A549 (cell line): ENCODE measurements around the gene PRMT7.

ENCODE experiments used
- BHLHE40 ChIP-seq: IDR thresholded peaks from 2 replicates; pipeline ENCODE4 v1.6.1; 2012; ENCODE audit warnings: low read depth, low read length, inconsistent platforms
- CTCF ChIP-seq: fragments of >200 bp; sonication (Bioruptor Twin); formaldehyde crosslinking; IDR thresholded peaks from 3 replicates; pipeline ENCODE4 v1.5.1; 2016
- ELK1 ChIP-seq: fragments of 150-350 bp; IDR thresholded peaks from 2 replicates; pipeline ENCODE4 v1.6.1; 2014; ENCODE audit warnings: low read depth, mild to moderate bottlenecking, low read length
- EP300 ChIP-seq, 2 experiments: fragments of >200 bp; sonication (Bioruptor Twin); formaldehyde crosslinking; IDR thresholded peaks; 2 replicates in 1 of 2; 3 replicates in 1 of 2; pipeline ENCODE4 v1.6.1; 2016 to 2017
- MAX ChIP-seq: IDR thresholded peaks from 2 replicates; pipeline ENCODE4 v1.6.1; 2012
- MYC ChIP-seq: IDR thresholded peaks from 2 replicates; pipeline ENCODE4 v1.6.1; 2012; ENCODE audit warnings: mild to moderate bottlenecking, inconsistent platforms, low read length, improper control_type of control experiment, borderline replicate concordance
- RNF2 ChIP-seq: fragments of 200-600 bp; sonication (generic); IDR thresholded peaks from 2 replicates; pipeline ENCODE4 v1.6.1; 2016; ENCODE audit warnings: low read depth, mild to moderate bottlenecking, antibody characterized with exemption, moderate library complexity, borderline replicate concordance
- SMC3 ChIP-seq: fragments of >200 bp; sonication (Bioruptor Twin); formaldehyde crosslinking; IDR thresholded peaks from 3 replicates; pipeline ENCODE4 v1.6.1; 2018; ENCODE audit warnings: inconsistent platforms
- SREBF2 ChIP-seq: fragments of 450-650 bp; IDR thresholded peaks from 2 replicates; pipeline ENCODE4 v1.6.1; 2014; ENCODE audit warnings: mild to moderate bottlenecking, moderate library complexity

GRCh38 chr16:68402748-68403040, 91.9 kb downstream of the PRMT7 start:
- no peak for TF ChIP-seq CTCF
- no peak for TF ChIP-seq MYC
- no peak for TF ChIP-seq BHLHE40
- TF ChIP-seq RNF2, result no peak
- TF ChIP-seq SREBF2, result no peak
- no peak for TF ChIP-seq EP300 (IDR thresholded peaks at IDR 0.05)
- TF ChIP-seq SMC3, result no peak
- no peak for TF ChIP-seq ELK1
- no peak for TF ChIP-seq MAX
